NCI-H526 (cell line): Measurements from ENCODE around the gene AMN.

ENCODE experiments used
- DNase-seq, 2 experiments: peaks; one replicate each; lab custom pipeline; 2025; lab: John Stamatoyannopoulos, UW

Gene AMN

GRCh38 chr14:102943979-102944378 lies 21.5 kb downstream of the AMN start:
- DNase-seq, result no peak

- no peak for DNase-seq
These were observed 22.2 kb downstream of the AMN start for GRCh38 chr14:102944448-102945330.

GRCh38 chr14:102945346-102946130 lies 23.1 kb downstream of the AMN start:
- no peak for DNase-seq

GRCh38 chr14:102947321-102948103 lies 25.0 kb downstream of the AMN start:
- DNase-seq, result no peak

GRCh38 chr14:102948698-102949061 lies 26.2 kb downstream of the AMN start:
- DNase-seq, result no peak

GRCh38 chr14:102949062-102949800 lies 26.8 kb downstream of the AMN start:
- no peak for DNase-seq

GRCh38 chr14:102949801-102950451 lies 27.5 kb downstream of the AMN start:
- DNase-seq, result no peak

GRCh38 chr14:102951034-102951433 lies 28.6 kb downstream of the AMN start:
- DNase-seq, result no peak

GRCh38 chr14:102951799-102952198 lies 29.3 kb downstream of the AMN start:
- DNase-seq, result no peak

- no peak for DNase-seq
These were observed 29.8 kb downstream of the AMN start for GRCh38 chr14:102952276-102952675.

GRCh38 chr14:102953100-102953499 lies 30.6 kb downstream of the AMN start:
- DNase-seq, result no peak

GRCh38 chr14:102954081-102954789 lies 31.8 kb downstream of the AMN start:
- no peak for DNase-seq

- DNase-seq, result no peak
These were observed 33.4 kb downstream of the AMN start for GRCh38 chr14:102955636-102956408.

- DNase-seq, result no peak
These were observed 34.8 kb downstream of the AMN start for GRCh38 chr14:102957222-102957621.

- DNase-seq, result no peak
These were observed 36.0 kb downstream of the AMN start for GRCh38 chr14:102958461-102958860.

- no peak for DNase-seq
These were observed 39.7 kb downstream of the AMN start for GRCh38 chr14:102962111-102962627.

GRCh38 chr14:102964152-102964730 lies 41.8 kb downstream of the AMN start:
- DNase-seq, result no peak

- no peak for DNase-seq
These were observed 42.8 kb downstream of the AMN start for GRCh38 chr14:102965282-102965681.
